ENCODE results near the gene PLEKHA5.

GRCh38 chr12:19214020-19214419 is 84.5 kb downstream of the PLEKHA5 start:
- TF ChIP-seq CTCF (IDR thresholded peaks at IDR 0.05) (no peak), POLR2A (IDR thresholded peaks at IDR 0.05) (no peak)

Measured in body of pancreas (tissue), 4 donors.